NCI-H2029 treated with DMSO at 0.1 percent for 48 hours (cell line): ENCODE results near the gene FAM53B.

Experiments
- DNase-seq: peaks from one replicate; lab custom pipeline; 2025; lab: John Stamatoyannopoulos, UW

Gene FAM53B

GRCh38 chr10:124660404-124661125, 83.6 kb downstream of the FAM53B start:
- DNase-seq: no peak

DNA sequence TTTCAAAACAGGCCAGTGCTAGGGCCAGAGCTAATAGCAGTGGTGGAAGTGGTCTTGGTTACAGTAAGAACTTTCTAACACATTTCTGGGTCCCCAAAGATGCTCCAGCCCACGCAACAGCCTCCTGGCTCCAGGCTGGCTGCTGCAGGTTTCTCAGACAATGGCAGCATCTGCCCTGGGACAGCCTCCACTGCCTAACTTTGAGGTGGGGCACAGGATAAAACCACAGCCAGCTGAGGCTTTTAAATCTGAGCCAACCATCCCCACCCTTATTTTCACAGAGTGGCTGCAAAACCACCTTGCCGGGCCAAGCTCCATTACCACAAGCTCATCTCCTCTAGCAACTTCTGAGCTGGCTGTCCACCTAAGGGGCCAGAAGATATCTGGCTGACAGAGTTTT, 84.8 kb downstream of the FAM53B start:
- DNase-seq: no peak

DNA sequence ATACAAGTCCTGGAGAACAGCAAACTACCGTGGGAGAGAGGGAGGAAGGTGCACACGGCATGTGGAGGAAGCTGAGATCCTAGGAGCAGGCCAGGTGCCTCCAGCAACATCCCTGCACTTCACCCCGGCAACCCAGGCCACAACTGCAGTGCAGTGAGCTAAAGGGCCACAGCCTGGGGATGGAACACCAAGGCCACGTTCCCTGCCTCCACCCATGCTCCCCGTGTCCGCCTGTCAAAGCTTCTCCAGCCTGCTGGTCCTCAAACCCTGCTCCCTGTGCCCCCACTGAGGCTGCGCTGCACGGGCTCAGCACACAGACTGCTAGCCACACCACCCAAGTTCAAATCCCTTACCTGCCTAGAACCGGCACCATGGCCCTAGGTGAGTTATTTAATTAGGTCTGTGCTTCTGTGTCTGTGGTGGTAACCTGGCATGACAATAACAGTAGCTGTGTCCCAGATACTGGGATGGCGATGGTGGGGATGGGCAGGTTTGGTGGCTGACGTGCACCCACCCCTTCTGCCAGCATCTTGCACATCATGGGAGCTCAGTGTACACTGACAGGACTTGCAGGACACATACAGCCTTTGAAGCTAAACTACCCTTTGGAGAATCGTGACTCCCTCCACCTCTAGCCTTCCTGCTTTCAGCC, 85.5 kb downstream of the FAM53B start:
- no peak for DNase-seq

DNA sequence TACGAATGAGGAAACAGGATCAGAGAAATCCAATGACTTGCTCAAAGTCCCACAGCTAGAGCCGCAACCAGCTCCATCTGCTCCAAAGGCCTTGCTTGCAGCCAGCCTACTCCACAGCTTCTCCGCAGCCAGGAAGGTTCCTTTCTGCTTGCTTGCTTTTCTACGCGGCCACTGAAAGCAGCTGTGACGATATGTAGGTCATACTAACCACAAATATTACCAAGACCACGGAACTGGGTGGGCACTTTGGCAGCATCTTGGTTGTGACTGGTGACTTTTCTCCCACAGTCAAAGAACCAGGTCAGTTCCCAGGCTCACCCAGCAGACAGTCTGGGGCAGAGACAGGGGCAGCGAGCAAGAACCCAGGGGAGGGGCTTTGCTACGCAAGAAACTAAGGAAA, 86.4 kb downstream of the FAM53B start:
- no peak for DNase-seq

GRCh38 chr10:124656541-124656940, 87.6 kb downstream of the FAM53B start:
- DNase-seq: no peak

- no peak for DNase-seq
These were observed 88.1 kb downstream of the FAM53B start for GRCh38 chr10:124656113-124656490.

- DNase-seq: no peak
These were observed 88.7 kb downstream of the FAM53B start for GRCh38 chr10:124655191-124656112.

DNA sequence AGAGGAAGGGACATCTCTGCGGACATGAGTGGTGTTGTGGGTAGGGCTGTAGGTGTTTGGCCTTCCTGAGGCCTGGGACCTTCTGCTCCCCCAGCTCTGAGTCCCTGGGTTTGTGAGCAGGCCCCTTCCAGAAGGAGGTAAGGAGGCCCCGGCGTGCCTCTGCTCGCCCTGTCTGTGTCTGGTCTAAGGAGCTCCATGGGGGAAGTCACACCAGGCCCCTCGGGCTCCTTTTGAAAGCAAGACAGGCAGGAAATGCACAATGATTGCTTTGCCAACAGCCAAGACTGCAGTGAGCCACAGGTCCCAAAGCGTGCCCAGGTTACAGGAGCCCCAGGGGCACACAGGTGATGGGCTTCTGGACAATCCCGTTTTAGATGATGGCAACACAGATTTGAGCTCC, 89.5 kb downstream of the FAM53B start:
- DNase-seq: no peak

DNA sequence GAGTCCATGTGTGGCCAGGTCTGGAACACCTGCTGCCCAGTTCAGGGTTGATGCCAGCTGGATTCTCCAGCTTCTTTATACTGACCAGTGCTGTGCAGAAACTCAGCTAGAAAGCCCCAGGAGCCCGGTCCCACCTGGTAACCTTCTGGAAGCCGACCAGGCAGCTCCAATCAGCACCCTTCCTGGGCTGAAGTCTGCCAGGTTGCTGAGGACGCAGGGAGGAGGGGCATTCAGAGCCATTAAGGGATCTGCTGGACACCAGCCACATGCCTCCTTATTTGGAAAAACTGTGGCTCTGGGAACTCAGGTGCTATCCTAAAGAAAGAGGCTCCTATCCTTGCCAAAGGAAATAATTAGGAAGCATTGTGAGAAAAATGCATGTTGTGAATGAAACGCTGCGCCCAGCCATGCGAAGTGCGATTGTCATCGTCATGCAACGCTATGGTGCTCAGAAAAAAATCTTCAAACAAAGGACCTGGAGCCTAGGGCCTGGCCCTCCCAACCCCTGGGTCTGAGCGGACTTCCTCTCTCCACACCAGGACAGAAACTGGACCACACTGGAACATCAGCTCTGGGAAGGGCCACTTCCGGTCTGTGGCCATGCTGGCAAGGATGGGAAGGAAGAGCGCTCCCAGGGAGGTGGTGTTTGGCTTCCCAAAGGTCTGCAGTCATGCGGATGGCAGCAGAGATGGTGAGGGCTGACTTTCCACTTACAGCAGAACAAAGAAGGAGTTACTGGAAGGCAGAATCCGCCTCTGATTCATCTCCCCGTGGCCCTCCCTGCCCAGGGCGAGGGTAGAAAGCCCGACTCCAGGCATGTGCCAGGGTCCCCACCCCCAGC, 90.1 kb downstream of the FAM53B start:
- peak; percentile 54 for DNase-seq

DNA sequence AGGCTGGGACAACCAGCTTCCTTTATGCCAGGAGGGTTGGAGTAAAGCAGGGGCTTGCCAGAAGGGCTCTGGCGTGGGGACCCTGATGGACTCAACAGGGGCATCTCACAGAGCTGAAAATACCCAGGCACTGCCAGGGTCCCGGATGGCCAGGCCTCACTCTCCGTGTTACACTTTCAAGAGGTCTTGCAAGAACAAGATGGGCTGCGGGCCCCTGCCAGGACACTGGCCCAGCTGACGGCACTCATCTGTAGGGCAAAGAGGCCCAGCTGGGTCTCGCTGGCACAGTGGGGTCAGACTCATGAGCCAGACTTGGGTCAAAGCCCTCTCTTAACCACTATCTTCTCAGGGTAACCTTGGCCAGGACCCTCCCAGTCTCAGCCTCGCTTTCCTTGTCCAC, 90.9 kb downstream of the FAM53B start:
- DNase-seq: no peak

GRCh38 chr10:124652701-124653100, 91.5 kb downstream of the FAM53B start:
- no peak for DNase-seq

- DNase-seq: no peak
These were observed 92.0 kb downstream of the FAM53B start for GRCh38 chr10:124652200-124652599.

GRCh38 chr10:124651402-124651891, 92.7 kb downstream of the FAM53B start:
- no peak for DNase-seq

- no peak for DNase-seq
These were observed 93.3 kb downstream of the FAM53B start for GRCh38 chr10:124650820-124651401.

DNA sequence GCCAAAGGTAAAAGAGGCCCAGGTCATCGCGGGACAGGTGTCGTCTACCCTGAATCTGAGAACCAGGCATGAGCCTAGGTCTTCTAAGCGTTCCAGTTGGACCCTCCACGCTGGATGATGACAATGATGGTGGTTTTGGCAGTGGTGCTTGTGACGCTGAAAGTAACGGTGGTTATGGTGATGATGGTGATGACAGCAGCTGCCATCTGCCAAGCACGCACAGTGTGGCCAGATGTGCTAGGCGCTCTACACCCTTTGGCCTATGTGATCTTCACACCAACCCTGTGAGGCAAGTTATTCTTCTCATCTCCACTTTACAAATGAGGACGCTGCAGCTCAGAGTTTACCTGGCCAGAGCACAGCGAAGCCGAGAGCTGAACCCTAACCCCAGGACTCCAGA, 93.9 kb downstream of the FAM53B start:
- no peak for DNase-seq

GRCh38 chr10:124649214-124649613, 95.0 kb downstream of the FAM53B start:
- no peak for DNase-seq

DNA sequence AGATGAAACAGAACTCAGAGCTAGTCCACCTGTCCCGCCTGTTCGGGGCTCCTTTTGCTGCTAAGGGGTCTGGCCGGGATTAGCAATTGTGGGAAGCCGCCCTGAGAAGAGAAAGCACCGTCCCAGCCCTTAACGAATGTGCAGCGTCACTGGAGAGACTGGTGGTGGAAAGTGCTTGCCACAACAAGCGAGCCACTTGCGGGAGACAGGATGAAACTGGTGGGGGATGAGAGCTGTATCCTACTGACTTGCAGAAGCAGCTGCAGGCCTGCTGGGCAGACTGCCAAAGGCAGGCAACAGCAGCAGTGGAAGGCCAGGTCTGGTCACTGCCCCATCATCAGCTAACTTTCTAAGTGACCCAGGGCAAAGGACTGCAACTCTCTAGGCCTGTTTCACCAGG, 95.4 kb downstream of the FAM53B start:
- DNase-seq: peak; percentile 69

GRCh38 chr10:124648131-124648475, 96.1 kb downstream of the FAM53B start:
- no peak for DNase-seq

- no peak for DNase-seq
These were observed 96.6 kb downstream of the FAM53B start for GRCh38 chr10:124647421-124648130.

DNA sequence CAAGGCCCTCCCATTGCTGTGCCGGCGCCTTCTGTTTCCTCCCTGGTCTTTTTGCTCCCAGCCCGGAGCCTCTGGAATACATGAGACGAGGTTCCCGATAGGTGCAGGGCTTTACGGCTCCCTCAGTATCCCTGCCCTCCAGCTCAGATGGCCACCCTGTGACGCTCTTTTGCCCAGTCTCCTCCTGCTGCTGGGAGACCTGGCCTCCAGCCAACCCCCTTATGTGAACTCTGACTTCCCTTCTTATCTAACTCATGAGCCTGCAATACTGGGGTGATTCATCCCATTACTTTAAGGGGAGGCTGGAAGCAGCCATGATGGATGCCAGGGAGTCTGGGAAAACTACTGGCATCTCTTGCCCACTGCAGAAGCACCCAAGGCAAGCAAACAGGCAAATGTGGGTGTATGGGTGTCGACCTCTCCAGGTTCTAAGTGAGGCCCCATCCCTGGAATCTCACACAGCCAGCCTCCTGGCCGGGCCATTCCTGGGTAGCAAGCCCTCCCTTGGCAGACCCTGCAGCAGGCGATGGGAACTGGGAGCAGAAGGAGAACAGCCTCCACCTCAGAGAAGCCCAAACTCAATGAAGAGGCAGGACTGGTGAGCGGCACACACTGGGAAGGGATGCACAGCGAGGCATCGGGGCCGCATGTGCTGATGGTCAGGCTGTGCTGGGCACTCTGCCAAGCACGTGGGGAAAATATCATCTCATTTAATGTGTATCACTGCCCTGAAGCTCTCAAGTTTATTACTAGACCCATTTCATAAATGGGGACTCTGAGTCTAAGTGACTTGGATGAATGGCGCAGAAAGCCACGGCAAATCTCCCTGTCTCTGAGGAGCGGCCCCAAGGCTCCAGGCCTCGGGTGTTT, 97.5 kb downstream of the FAM53B start:
- DNase-seq: no peak
